Skeletal muscle tissue (tissue), 4 donors: Measurements from ENCODE around the gene SPEG. TPM values are rescaled to one million over a fixed set of nuclear protein-coding genes. Genes with fewer than 3 reads are reported as not detected.

ENCODE experiments used
- H3K27ac ChIP-seq: one replicate; pipeline ENCODE4 v1.7.0; 2013; ENCODE audit warnings: mild to moderate bottlenecking, low read depth, low read length, inconsistent platforms
- H3K27me3 ChIP-seq, 3 donors: one replicate each; pipeline ENCODE4 v1.7.0; 2013; ENCODE audit warnings: low read length in 3 of 3; ENCODE audit not compliant: control insufficient read depth in 3 of 3, insufficient read depth in 3 of 3
- H3K36me3 ChIP-seq, 3 donors: one replicate each; pipeline ENCODE4 v1.7.0; 2013; ENCODE audit warnings: low read length in 3 of 3; ENCODE audit not compliant: control insufficient read depth in 3 of 3, insufficient read depth in 3 of 3
- H3K4me1 ChIP-seq, 3 donors: one replicate each; pipeline ENCODE4 v1.7.0; 2013; ENCODE audit warnings: low read length in 3 of 3, mild to moderate bottlenecking in 3 of 3; ENCODE audit not compliant: control insufficient read depth in 3 of 3, insufficient read depth in 3 of 3
- H3K4me3 ChIP-seq, 3 donors: one replicate each; pipeline ENCODE4 v1.7.0; 2013; ENCODE audit warnings: low read length in 3 of 3
- H3K9ac ChIP-seq, 3 donors: one replicate each; pipeline ENCODE4 v1.7.0; 2013; ENCODE audit warnings: low read length in 3 of 3, mild to moderate bottlenecking in 3 of 3, moderate library complexity in 2 of 3, low read depth in 1 of 3
- H3K9me3 ChIP-seq, 3 donors: one replicate each; pipeline ENCODE4 v1.7.0; 2013; ENCODE audit warnings: low read length in 3 of 3; ENCODE audit not compliant: control insufficient read depth in 3 of 3
- total RNA-seq: library from RNA; depleted of rRNA; stranded (reverse); fragments of >200 nt; gene quantifications from one replicate; pipeline ENCODE4 v1.2.3, GENCODE V29; 2014
- donor health status: Osteomylitis.

The SPEG gene
- total RNA-seq, 1 donor from 2014 or later, result 95.5 TPM

GRCh38 chr2:219473511-219473910 is 38.9 kb downstream of the SPEG start:
- Histone ChIP-seq H3K9me3 (no peaks in the 10 kb centered on the region), H3K27me3 (no peaks in the 10 kb centered on the region), H3K27ac (no peak overlapping the region), H3K9ac (no peak overlapping the region), H3K4me1 (no peaks in the 10 kb centered on the region), H3K4me3 (no peak overlapping the region), H3K36me3 (peaks cover 58 to 82% (median 77%) of the 10 kb centered on the region in 3 donors)

GRCh38 chr2:219474285-219475060 is 39.8 kb downstream of the SPEG start:
- H3K4me1 ChIP-seq, result no peaks in the 10 kb centered on the region
- no peak overlapping the region for H3K27ac ChIP-seq
- no peak overlapping the region for H3K4me3 ChIP-seq
- peaks cover 61 to 83% (median 76%) of the 10 kb centered on the region in 3 donors for H3K36me3 ChIP-seq
- H3K27me3 ChIP-seq, result no peaks in the 10 kb centered on the region
- no peaks in the 10 kb centered on the region for H3K9me3 ChIP-seq
- H3K9ac ChIP-seq, result no peak overlapping the region

DNA sequence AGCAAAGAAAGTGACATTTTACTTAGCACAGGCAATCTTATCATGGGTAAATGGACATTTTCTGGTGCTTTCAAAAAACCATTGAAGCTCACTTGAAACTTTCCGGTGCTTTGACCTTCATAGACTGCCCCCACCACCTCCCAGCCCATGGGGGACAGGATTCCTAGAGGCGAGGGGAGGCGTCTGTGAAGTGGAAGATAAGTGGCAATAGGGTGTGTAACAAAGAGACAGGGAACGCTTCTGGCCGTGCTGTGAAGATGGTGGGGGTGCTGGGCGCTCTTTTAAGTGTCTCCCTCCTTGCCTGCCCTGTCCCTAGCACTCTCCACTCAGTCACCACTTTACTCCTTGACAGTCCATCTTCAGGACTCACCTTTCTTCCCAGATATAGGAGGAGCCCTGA is 40.6 kb downstream of the SPEG start:
- Histone ChIP-seq H3K27ac (no peak overlapping the region), H3K36me3 (peaks cover 62 to 84% (median 76%) of the 10 kb centered on the region in 3 donors), H3K27me3 (no peaks in the 10 kb centered on the region)

GRCh38 chr2:219475697-219476651 is 41.3 kb downstream of the SPEG start:
- H3K36me3 ChIP-seq, result peaks cover 64 to 84% (median 78%) of the 10 kb centered on the region in 3 donors
- H3K27me3 ChIP-seq, result no peaks in the 10 kb centered on the region
- no peak overlapping the region for H3K27ac ChIP-seq
- no peak overlapping the region for H3K9ac ChIP-seq
- no peaks in the 10 kb centered on the region for H3K9me3 ChIP-seq
- no peak overlapping the region for H3K4me3 ChIP-seq
- H3K4me1 ChIP-seq, result no peaks in the 10 kb centered on the region

More for the DNA sequence above, 40.6 kb downstream of the SPEG start:
- Histone ChIP-seq H3K4me1 (no peaks in the 10 kb centered on the region), H3K4me3 (no peak overlapping the region), H3K9ac (no peak overlapping the region), H3K9me3 (no peaks in the 10 kb centered on the region)

GRCh38 chr2:219476652-219477151 is 42.1 kb downstream of the SPEG start:
- H3K9ac ChIP-seq, result no peak overlapping the region
- H3K4me3 ChIP-seq, result no peak overlapping the region
- H3K27me3 ChIP-seq, result no peaks in the 10 kb centered on the region
- no peaks in the 10 kb centered on the region for H3K4me1 ChIP-seq
- no peaks in the 10 kb centered on the region for H3K9me3 ChIP-seq
- H3K36me3 ChIP-seq, result peaks cover 65 to 85% (median 78%) of the 10 kb centered on the region in 3 donors
- H3K27ac ChIP-seq, result no peak overlapping the region

DNA sequence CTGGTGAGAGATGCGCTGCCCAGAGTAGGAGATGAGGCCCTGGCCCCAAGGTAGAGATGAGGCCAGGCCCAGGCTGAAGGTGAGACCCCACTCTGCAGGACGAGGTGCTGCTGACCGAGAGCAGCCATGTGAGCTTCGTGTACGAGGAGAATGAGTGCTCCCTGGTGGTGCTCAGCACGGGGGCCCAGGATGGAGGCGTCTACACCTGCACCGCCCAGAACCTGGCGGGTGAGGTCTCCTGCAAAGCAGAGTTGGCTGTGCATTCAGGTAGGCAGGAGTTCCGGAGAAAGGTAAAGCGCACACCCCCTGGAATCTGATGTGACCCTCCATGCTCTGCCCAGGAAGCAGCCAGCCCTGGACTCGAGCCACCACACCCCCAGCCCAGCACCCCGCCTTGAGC is 42.5 kb downstream of the SPEG start:
- no peaks in the 10 kb centered on the region for H3K9me3 ChIP-seq
- peaks cover 68 to 85% (median 78%) of the 10 kb centered on the region in 3 donors for H3K36me3 ChIP-seq
- no peak overlapping the region for H3K9ac ChIP-seq
- H3K27ac ChIP-seq, result no peak overlapping the region
- H3K4me3 ChIP-seq, result no peak overlapping the region
- H3K27me3 ChIP-seq, result no peaks in the 10 kb centered on the region
- no peaks in the 10 kb centered on the region for H3K4me1 ChIP-seq

GRCh38 chr2:219477815-219478214 is 43.2 kb downstream of the SPEG start:
- H3K4me3 ChIP-seq, result no peak overlapping the region
- no peaks in the 10 kb centered on the region for H3K4me1 ChIP-seq
- H3K9me3 ChIP-seq, result no peaks in the 10 kb centered on the region
- H3K27me3 ChIP-seq, result peaks cover 0 to 3% (median 0%) of the 10 kb centered on the region in 3 donors
- H3K9ac ChIP-seq, result no peak overlapping the region
- no peak overlapping the region for H3K27ac ChIP-seq
- H3K36me3 ChIP-seq, result peaks cover 67 to 85% (median 78%) of the 10 kb centered on the region in 3 donors

DNA sequence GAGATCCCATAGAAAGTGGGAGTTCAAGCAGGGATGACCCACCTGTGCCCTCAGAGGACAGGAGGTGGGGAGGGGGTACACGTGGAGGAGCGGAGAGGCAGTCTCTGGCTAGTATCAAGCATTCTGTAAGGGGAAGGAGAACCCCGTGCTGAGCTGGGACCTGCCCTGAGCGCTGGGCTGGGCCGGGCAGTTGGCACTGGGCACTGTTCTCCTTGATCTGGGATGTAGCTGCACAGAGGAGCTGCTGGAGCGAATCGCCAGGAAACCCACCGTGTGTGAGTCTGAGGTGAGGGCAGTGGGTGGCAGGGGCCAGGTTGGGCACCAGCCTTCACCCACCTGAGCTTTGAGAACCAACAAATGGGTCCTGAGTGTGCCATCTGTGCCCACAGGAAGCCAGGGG is 44.3 kb downstream of the SPEG start:
- Histone ChIP-seq H3K4me1 (no peaks in the 10 kb centered on the region), H3K9ac (no peak overlapping the region), H3K36me3 (peaks cover 57 to 76% (median 71%) of the 10 kb centered on the region in 3 donors), H3K4me3 (no peak overlapping the region), H3K9me3 (no peaks in the 10 kb centered on the region), H3K27ac (no peak overlapping the region), H3K27me3 (peaks cover 0 to 7% (median 5%) of the 10 kb centered on the region in 3 donors)

DNA sequence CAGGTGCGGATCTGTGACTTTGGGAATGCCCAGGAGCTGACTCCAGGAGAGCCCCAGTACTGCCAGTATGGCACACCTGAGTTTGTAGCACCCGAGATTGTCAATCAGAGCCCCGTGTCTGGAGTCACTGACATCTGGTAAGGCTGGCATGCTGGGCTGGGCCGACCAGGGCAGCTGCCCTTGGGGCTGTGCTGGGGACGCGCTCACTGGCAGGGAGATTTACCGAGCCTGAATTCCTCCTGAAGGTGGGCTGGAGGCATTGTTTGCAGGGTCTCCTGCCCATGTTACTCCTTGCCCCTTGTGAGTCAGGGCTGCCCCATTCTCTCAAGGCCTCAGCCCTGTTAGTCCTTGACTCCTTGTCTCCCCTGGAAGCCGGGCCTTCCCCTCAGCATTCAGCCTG is 45.4 kb downstream of the SPEG start:
- Histone ChIP-seq H3K4me1 (peaks cover 3 to 7% (median 3%) of the 10 kb centered on the region in 3 donors), H3K9me3 (no peaks in the 10 kb centered on the region), H3K27ac (no peak overlapping the region), H3K36me3 (peaks cover 54 to 68% (median 67%) of the 10 kb centered on the region in 3 donors), H3K9ac (no peak overlapping the region), H3K27me3 (peaks cover 0 to 10% (median 9%) of the 10 kb centered on the region in 3 donors), H3K4me3 (no peak overlapping the region)
